Activated CD4-positive, alpha-beta T cell treated with anti-CD3 and anti-CD28 coated beads, Interleukin-2, amount 10 ng/mL, durations not matched to agents 7 days and 5 days (primary cell): Measurements from ENCODE around the gene SEPSECS. TPM values are rescaled to one million over a fixed set of nuclear protein-coding genes. Genes with fewer than 3 reads are reported as not detected.

Source experiments
- CTCF ChIA-PET: fragments of 350-600 bp; sonication (Branson Sonifier 250); formaldehyde crosslinking; loops from one replicate; lab custom pipeline; 2021; ENCODE audit warnings: antibody characterized with exemption; lab: Charles Lee
- POLR2A ChIA-PET: fragments of 350-600 bp; sonication (Branson Sonifier 250); formaldehyde crosslinking; loops from one replicate; lab custom pipeline; 2021; ENCODE audit warnings: antibody characterized with exemption; lab: Charles Lee
- DNase-seq: peaks from one replicate; pipeline ENCODE4 v3.0.0-alpha.2; 2020
- H3K27ac Mint-ChIP-seq: one replicate; pipeline ENCODE4 v1.8.0; 2021; ENCODE audit warnings: mild to moderate bottlenecking, moderate library complexity, mixed read lengths
- H3K27me3 Mint-ChIP-seq: one replicate; pipeline ENCODE4 v1.8.0; 2021; ENCODE audit warnings: mixed read lengths
- H3K36me3 Mint-ChIP-seq: one replicate; pipeline ENCODE4 v1.8.0; 2021; ENCODE audit warnings: low read depth, mixed read lengths
- H3K4me1 Mint-ChIP-seq: one replicate; pipeline ENCODE4 v1.8.0; 2021; ENCODE audit warnings: mixed read lengths
- H3K4me3 Mint-ChIP-seq: one replicate; pipeline ENCODE4 v1.8.0; 2021; ENCODE audit warnings: mild to moderate bottlenecking, moderate library complexity, mixed read lengths
- H3K9me3 Mint-ChIP-seq: one replicate; pipeline ENCODE4 v1.8.0; 2021; ENCODE audit warnings: mixed read lengths
- total RNA-seq, 2 experiments: library from RNA; stranded (reverse); gene quantifications; one replicate each; pipeline ENCODE4 v1.2.3, GENCODE V29; 2021

SEPSECS gene
- total RNA-seq, 2 experiments from 2014 or later, result 13.9 to 14.3 TPM

GRCh38 chr4:25113915-25114904, 46.0 kb downstream of the SEPSECS start:
- Mint-ChIP-seq H3K9me3 (no peaks in the 10 kb centered on the region), H3K27ac (no peak overlapping the region), H3K4me3 (no peak overlapping the region), H3K4me1 (no peaks in the 10 kb centered on the region), H3K36me3 (no peaks in the 10 kb centered on the region), H3K27me3 (no peaks in the 10 kb centered on the region)
- CTCF ChIA-PET, result interaction anchor here (0.6 to 3.6 kb wide), 2 partner anchors 8 to 255 kb away, joined by 3 to 11 read pairs; no protein-coding TSS in a partner anchor
- POLR2A ChIA-PET, result no interaction called here
- no peak for DNase-seq

DNA sequence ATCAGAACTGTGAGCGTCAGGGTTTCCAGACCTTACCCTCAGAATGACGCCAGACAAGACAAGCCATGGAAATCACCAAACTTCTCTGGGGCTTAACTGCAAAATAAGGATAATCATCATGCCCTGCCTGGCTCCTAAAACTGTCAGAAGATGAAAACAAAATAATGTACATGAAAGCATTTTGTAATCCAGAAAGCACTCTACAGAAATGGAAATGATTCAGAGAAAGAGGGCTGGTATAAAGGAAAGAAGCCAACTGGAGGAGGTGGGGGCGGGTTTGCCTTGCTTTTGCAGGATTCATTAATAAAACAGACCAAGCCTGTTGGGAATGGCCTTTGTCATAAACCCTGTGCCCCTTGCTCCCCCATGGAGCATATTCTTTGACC, 47.3 kb downstream of the SEPSECS start:
- ChIA-PET POLR2A (no interaction called here), CTCF (no interaction called here)
- H3K4me3 Mint-ChIP-seq, result no peak overlapping the region
- H3K9me3 Mint-ChIP-seq, result no peaks in the 10 kb centered on the region
- DNase-seq, result no peak
- H3K36me3 Mint-ChIP-seq, result no peaks in the 10 kb centered on the region
- no peaks in the 10 kb centered on the region for H3K27me3 Mint-ChIP-seq
- no peak overlapping the region for H3K27ac Mint-ChIP-seq
- H3K4me1 Mint-ChIP-seq, result no peaks in the 10 kb centered on the region

- ChIA-PET POLR2A (no interaction called here), CTCF (no interaction called here)
- no peaks in the 10 kb centered on the region for H3K36me3 Mint-ChIP-seq
- H3K27ac Mint-ChIP-seq, result no peak overlapping the region
- H3K4me1 Mint-ChIP-seq, result no peaks in the 10 kb centered on the region
- H3K9me3 Mint-ChIP-seq, result no peaks in the 10 kb centered on the region
- H3K4me3 Mint-ChIP-seq, result no peak overlapping the region
- H3K27me3 Mint-ChIP-seq, result no peaks in the 10 kb centered on the region
- no peak for DNase-seq
These were observed 47.8 kb downstream of the SEPSECS start for GRCh38 chr4:25112366-25112994.

DNA sequence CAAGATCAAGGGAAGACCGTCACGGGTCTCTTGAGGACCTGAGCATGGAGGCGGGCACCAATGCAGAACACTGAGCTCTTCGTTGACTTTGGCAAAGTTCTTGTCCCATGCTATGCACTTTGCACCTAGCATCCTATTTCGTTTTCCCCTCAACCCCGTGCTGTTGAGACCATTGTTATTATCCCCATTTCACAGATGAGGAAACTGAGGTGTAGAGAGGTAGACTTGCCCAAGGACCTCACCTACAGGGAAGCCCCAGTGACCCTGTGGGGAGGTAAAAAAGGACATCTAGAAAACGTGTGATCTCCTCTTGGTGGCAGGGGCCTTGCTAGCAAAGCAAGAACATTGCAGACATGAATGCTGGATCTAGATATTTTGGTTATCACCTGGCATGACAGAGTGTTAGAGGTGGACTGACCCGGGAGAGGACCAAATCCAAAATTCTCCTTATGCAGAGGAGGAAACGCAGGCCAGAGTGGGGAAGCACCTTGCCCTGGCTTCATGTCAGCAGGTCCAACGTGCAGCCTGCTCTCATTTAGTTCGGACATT, 48.5 kb downstream of the SEPSECS start:
- no peaks in the 10 kb centered on the region for H3K27me3 Mint-ChIP-seq
- no peaks in the 10 kb centered on the region for H3K4me1 Mint-ChIP-seq
- DNase-seq, result no peak
- H3K27ac Mint-ChIP-seq, result no peak overlapping the region
- H3K36me3 Mint-ChIP-seq, result no peaks in the 10 kb centered on the region
- CTCF ChIA-PET, result no interaction called here
- no peak overlapping the region for H3K4me3 Mint-ChIP-seq
- POLR2A ChIA-PET, result no interaction called here
- no peaks in the 10 kb centered on the region for H3K9me3 Mint-ChIP-seq

DNA sequence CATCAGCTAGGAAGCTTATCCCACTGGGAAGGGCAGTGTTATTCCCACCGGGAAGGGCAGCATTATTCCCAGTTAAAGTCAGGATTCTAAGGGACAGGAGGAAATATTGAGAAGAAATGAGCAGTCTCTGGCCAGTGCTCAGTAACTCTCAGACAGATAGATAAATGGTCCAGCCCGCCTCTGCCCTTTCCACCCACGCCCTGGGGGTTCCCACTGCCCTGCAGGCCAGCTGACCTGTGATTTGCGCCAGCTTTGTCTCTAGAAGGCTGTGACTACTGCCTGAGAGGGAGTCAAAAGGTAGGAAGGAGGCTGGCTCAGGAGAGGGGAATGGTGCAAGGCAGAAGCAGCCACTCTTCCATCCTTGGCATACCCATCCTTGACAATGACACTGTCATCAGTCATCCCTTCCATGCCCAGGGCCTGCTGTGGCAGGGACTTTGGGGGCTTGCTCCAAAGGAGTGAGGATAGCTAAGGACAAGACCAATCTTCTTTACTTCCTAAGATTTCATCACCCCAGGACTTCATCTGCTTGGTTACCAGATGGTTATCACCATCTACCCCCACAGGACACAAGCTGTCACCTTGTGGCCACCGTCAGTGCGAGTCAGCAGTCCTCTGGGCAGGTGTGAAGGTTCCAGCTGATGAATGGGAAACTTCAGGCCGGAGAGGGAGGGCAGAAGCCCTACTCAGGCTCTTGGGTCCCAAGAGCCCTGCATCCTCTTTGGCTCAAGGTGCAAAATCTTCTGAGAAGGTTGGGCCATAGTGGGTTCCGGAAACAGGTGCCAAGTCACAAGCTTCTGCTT, 49.5 kb downstream of the SEPSECS start:
- no peaks in the 10 kb centered on the region for H3K4me1 Mint-ChIP-seq
- no peak for DNase-seq
- H3K4me3 Mint-ChIP-seq, result no peak overlapping the region
- no peaks in the 10 kb centered on the region for H3K9me3 Mint-ChIP-seq
- no peaks in the 10 kb centered on the region for H3K36me3 Mint-ChIP-seq
- H3K27ac Mint-ChIP-seq, result no peak overlapping the region
- no peaks in the 10 kb centered on the region for H3K27me3 Mint-ChIP-seq
- CTCF ChIA-PET, result no interaction called here
- POLR2A ChIA-PET, result no interaction called here

DNA sequence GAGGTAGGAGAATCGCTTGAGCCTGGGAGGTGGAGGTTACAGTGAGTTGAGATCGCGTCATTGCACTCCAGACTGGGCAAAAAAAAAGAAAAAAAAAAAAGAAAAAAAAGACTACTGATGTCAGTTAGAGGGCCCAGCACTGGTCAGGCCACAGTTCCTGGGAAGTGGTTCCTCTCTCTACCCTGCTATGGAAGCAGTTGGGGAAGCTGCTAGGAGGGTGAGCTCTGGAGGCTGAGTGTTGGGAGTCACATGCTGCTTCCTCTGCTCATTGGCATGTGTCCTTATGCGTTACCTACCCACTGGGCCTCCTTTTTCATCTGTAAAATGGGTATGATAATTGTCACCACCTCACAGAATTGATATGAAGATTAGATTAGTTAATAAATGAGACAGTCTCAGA, 50.7 kb downstream of the SEPSECS start:
- Mint-ChIP-seq H3K4me1 (no peaks in the 10 kb centered on the region), H3K36me3 (no peaks in the 10 kb centered on the region), H3K4me3 (no peak overlapping the region), H3K27ac (no peak overlapping the region), H3K27me3 (no peaks in the 10 kb centered on the region), H3K9me3 (no peaks in the 10 kb centered on the region)
- no peak for DNase-seq
- CTCF ChIA-PET, result interaction anchor here (0.5 kb wide), 1 partner anchor 48 kb away, joined by 4 read pairs; no protein-coding TSS in a partner anchor
- POLR2A ChIA-PET, result no interaction called here

DNA sequence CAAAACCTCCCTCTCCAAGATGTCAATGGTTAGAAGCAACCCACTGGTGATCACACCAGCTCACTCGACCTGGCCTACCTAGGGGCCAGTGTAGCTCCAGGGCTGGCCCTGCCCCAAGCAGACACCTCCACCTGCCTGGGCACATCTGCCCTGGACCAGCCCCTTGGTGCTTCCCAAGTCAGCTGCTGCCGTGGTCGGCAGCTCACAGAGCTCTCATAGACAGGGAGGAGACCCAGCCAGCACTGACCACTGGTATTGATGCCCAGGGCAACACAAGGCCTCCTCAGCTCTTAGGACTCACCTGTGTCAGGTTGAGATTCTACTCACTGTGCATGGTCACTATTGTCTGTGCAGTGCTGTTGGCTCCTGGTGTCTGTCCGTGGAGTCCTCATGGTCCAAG, 51.7 kb downstream of the SEPSECS start:
- Mint-ChIP-seq H3K27me3 (peaks cover 1% of the 10 kb centered on the region), H3K4me3 (no peak overlapping the region), H3K9me3 (no peaks in the 10 kb centered on the region), H3K36me3 (no peaks in the 10 kb centered on the region), H3K4me1 (no peaks in the 10 kb centered on the region), H3K27ac (no peak overlapping the region)
- no peak for DNase-seq
- CTCF ChIA-PET, result no interaction called here
- POLR2A ChIA-PET, result no interaction called here

GRCh38 chr4:25107827-25108516, 52.3 kb downstream of the SEPSECS start:
- POLR2A ChIA-PET, result no interaction called here
- no peak for DNase-seq
- Mint-ChIP-seq H3K4me3 (no peak overlapping the region), H3K27me3 (peaks cover 1% of the 10 kb centered on the region), H3K36me3 (no peaks in the 10 kb centered on the region), H3K27ac (no peak overlapping the region), H3K9me3 (no peaks in the 10 kb centered on the region), H3K4me1 (no peaks in the 10 kb centered on the region)
- CTCF ChIA-PET, result no interaction called here

GRCh38 chr4:25106363-25107151, 53.7 kb downstream of the SEPSECS start:
- Mint-ChIP-seq H3K27me3 (peaks cover 1% of the 10 kb centered on the region), H3K36me3 (no peaks in the 10 kb centered on the region), H3K9me3 (no peaks in the 10 kb centered on the region), H3K4me3 (no peak overlapping the region), H3K27ac (no peak overlapping the region), H3K4me1 (no peaks in the 10 kb centered on the region)
- no peak for DNase-seq
- CTCF ChIA-PET, result interaction anchor here (2.1 kb wide), 1 partner anchor 9 kb away, joined by 11 read pairs; no protein-coding TSS in a partner anchor
- POLR2A ChIA-PET, result no interaction called here

DNA sequence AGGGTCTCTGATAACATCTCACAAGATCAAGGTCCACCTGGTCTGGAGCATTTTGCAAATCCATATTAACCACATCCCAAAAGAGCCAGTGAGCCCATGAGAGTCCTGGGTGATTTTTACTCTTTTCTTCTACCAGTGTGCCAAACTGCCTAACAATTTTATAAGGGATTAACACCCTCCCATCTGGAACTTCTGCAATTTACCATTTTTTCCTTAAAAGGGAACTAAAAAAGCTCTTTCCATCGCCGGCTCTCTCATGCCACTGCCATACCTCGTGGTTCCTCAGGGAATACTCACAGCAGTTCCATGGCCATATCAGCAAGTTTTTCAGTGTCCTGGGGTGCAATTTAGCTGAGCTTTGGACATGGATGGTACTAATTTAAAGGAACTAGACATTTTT, 55.7 kb downstream of the SEPSECS start:
- H3K27ac Mint-ChIP-seq, result no peak overlapping the region
- no peak for DNase-seq
- ChIA-PET POLR2A (no interaction called here), CTCF (interaction anchor here (0.6 to 2.1 kb wide), 3 partner anchors 11 to 125 kb away, joined by 3 to 11 read pairs (median 4); no protein-coding TSS in a partner anchor)
- H3K4me3 Mint-ChIP-seq, result no peak overlapping the region
- peaks cover 5% of the 10 kb centered on the region for H3K9me3 Mint-ChIP-seq
- H3K27me3 Mint-ChIP-seq, result peaks cover 1% of the 10 kb centered on the region
- peaks cover 3% of the 10 kb centered on the region for H3K36me3 Mint-ChIP-seq
- peaks cover 4% of the 10 kb centered on the region for H3K4me1 Mint-ChIP-seq

DNA sequence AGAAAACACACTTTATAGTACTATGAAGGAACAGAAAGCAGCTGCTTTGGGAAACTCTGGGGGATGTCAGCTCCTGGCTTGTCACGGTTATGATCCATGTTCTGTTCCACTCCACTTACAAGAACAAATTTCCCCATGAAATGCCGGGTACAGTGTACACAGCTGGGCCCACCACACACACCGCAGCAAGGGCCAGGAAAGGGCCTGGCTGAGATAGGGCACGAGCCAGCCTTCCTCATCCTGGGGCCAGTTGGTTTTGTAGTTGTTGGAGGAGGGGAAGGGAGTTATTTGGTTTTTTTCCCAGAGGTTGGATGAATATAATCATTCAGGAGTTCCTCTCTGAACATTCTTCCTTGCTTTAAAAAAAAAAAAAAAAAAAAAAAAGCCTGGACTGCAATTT, 56.8 kb downstream of the SEPSECS start:
- peaks cover 3% of the 10 kb centered on the region for H3K36me3 Mint-ChIP-seq
- H3K27ac Mint-ChIP-seq, result no peak overlapping the region
- H3K9me3 Mint-ChIP-seq, result peaks cover 5% of the 10 kb centered on the region
- H3K4me1 Mint-ChIP-seq, result peaks cover 4% of the 10 kb centered on the region
- POLR2A ChIA-PET, result no interaction called here
- CTCF ChIA-PET, result no interaction called here
- no peak for DNase-seq
- H3K4me3 Mint-ChIP-seq, result no peak overlapping the region
- H3K27me3 Mint-ChIP-seq, result peaks cover 1% of the 10 kb centered on the region
